ENCODE measurements around the gene IFITM1. TPM values are rescaled to one million over a fixed set of nuclear protein-coding genes. Genes with fewer than 3 reads are reported as not detected.

IFITM1 gene
- total and polyA plus RNA-seq, 2 donors (not counting 3 experiments of a cell fraction or from before 2014, with no cell fraction given), result 11.5 to 24.6 TPM

DNA sequence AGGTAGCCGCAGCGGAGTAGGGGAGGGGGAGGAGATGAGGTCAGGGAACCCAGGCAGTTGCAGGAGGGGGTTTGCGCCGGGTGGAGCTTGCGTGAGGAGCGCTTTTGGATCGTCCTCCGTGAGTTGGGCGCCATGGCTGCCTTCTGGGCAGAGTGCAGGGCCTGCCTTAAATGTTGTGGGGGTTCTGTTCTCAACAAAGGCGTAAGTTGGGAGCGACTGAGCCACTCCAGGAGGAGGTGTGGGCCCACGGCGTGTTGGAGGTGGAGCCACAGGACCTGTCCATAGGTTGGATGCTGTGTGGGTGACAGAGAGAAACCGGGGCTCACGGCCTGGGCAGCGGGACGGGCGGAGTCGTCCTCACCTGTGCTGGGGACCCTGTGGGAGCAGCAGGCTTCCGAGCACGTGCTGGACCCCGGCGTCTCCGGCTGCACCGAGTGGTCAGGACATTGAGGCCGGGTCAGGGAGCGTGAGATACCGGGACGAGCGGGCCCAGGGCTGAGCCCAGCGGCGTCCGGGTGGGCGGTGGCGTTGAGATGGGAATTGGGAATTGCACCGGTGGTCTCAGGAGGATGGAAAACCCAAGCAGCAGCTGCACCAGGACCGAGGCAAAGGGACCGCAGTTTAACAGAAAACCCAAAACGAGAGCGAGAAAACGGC, 25.9 kb upstream of the IFITM1 start:
- intact Hi-C loops (cut with micrococcal nuclease) (no loop called here), dilution Hi-C loops (cut with MboI; ENCODE audit: extremely low pct_ligation_motif_present, low sequenced_read_pairs) (no loop called here)
- H3K4me1 ChIP-seq (ENCODE audit: control insufficient read depth, extremely low read depth, insufficient read depth, low read length), result peaks cover 3% of the 10 kb centered on the region
- no TSS peak for BruUV-seq (replicated peaks)
- ChIA-PET CTCF (interaction anchor here (1.5 kb wide), 1 partner anchor 37 kb away, joined by 3 read pairs; no protein-coding TSS in a partner anchor), POLR2A (no interaction called here)
- no peaks in the 10 kb centered on the region for H3K79me2 ChIP-seq (ENCODE audit: control insufficient read depth, insufficient read depth, low read length)
- no peak overlapping the region for H3K27ac ChIP-seq (ENCODE audit: insufficient read depth, low read depth, low read length)
- peak overlapping the region; percentile 11 for H3K4me2 ChIP-seq (ENCODE audit: insufficient read depth, low read length)
- H3K9ac ChIP-seq (replicated peaks; ENCODE audit: extremely low read depth, insufficient read depth, low read length), result no peak overlapping the region
- peaks cover 8 to 10% of the 10 kb centered on the region in 2 experiments for H3K27me3 ChIP-seq (ENCODE audit: control insufficient read depth in 2 of 2, insufficient read depth in 2 of 2, low read length in 2 of 2)
- no peaks in the 10 kb centered on the region for H3K9me3 ChIP-seq (replicated peaks; ENCODE audit: control insufficient read depth, insufficient read depth, low read length)
- no peaks in the 10 kb centered on the region for H4K20me1 ChIP-seq (replicated peaks; ENCODE audit: control insufficient read depth, extremely low read depth, insufficient read depth, low read length)
- H2AFZ ChIP-seq (ENCODE audit: low read depth, low read length), result peak overlapping the region; percentile 83
- no peaks in the 10 kb centered on the region for H3K9me1 ChIP-seq (replicated peaks; ENCODE audit: control insufficient read depth, extremely low read depth, insufficient read depth, low read length)
- H3K36me3 ChIP-seq (ENCODE audit: control insufficient read depth in 2 of 2, extremely low read depth in 1 of 2, insufficient read depth in 2 of 2, low read length in 2 of 2), result peaks cover 0 to 1% of the 10 kb centered on the region in 2 experiments
- H3K4me3 ChIP-seq (replicated peaks in 1 of 3; ENCODE audit: insufficient read depth in 1 of 3, low read depth in 1 of 3, low read length in 3 of 3), result peak overlapping the region; percentile 4 to 58 (median 7)
- DNase-seq (ENCODE audit: low read depth, low spot score), result no peak
- FAIRE-seq, result no peak
- TF ChIP-seq MAX (IDR thresholded peaks at IDR 0.05; ENCODE audit: insufficient read depth, insufficient read length), result no peak
- no peak for TF ChIP-seq CTCF (IDR thresholded peaks at IDR 0.05; ENCODE audit: extremely low read depth in 1 of 2, insufficient read depth in 1 of 2, low read depth in 1 of 2, low read length in 2 of 2)
- no peak for TF ChIP-seq JUN (IDR thresholded peaks at IDR 0.05; ENCODE audit: borderline replicate concordance, insufficient read depth, insufficient read length, low read depth)
- TF ChIP-seq FOS (IDR thresholded peaks at IDR 0.05; ENCODE audit: borderline replicate concordance, insufficient read depth, low read length), result no peak
- TF ChIP-seq POLR2A (IDR thresholded peaks at IDR 0.05; ENCODE audit: low read depth, low read length), result no peak
- TF ChIP-seq POLR2AphosphoS5 (IDR thresholded peaks at IDR 0.05; ENCODE audit: insufficient read depth, low read depth, low read length), result no peak
- no peak for TF ChIP-seq MYC (IDR thresholded peaks at IDR 0.05; ENCODE audit: low read depth, low read length)
- TF ChIP-seq EZH2 (IDR thresholded peaks at IDR 0.05; ENCODE audit: borderline replicate concordance, low read depth, low read length, severe bottlenecking), result no peak
- no peak for TF ChIP-seq GATA2 (IDR thresholded peaks at IDR 0.05; ENCODE audit: insufficient read depth, insufficient read length, low read depth, low read length)
